ENCODE measurements around the gene GNAQ.

GRCh38 chr9:77966718-77967117, 64.9 kb downstream of the GNAQ start:
- TF ChIP-seq EP300 (IDR thresholded peaks at IDR 0.05) = no peak
- no peak for TF ChIP-seq CTCF (IDR thresholded peaks at IDR 0.05)
